GM12892 (cell line): ENCODE measurements around the gene PTPRK.

Experiments used
- POLR2AphosphoS5 ChIP-seq: IDR thresholded peaks from 2 replicates; pipeline ENCODE4 v1.6.1; 2011; ENCODE audit warnings: low read depth, low read length, control low read depth
- TAF1 ChIP-seq: IDR thresholded peaks from 2 replicates; pipeline ENCODE4 v1.6.1; 2011; ENCODE audit warnings: low read depth, mild to moderate bottlenecking, control low read depth, low read length, borderline replicate concordance

- TF ChIP-seq POLR2AphosphoS5 (no peak), TAF1 (no peak)
Measured at GRCh38 chr6:127992144-127992543, 528.3 kb downstream of the PTPRK start.
